Ascending aorta (tissue), 2 donors: ENCODE data around the gene CCDC78. TPM values are rescaled to one million over a fixed set of nuclear protein-coding genes. Genes with fewer than 3 reads are reported as not detected.
"Not testable (repeated sequence)": the region's sequence is repeated elsewhere in the genome, so short reads cannot be mapped to it uniquely, and the experiment has no call there.

Experiments used
- DNase-seq, 2 donors: peaks; one replicate each; pipeline ENCODE4 v3.0.0-alpha.2; 2019; ENCODE audit warnings: low spot score in 2 of 2
- H3K27ac ChIP-seq, 2 donors: fragments of 200-600 bp; sonication (generic); one replicate each; pipeline ENCODE4 v1.5.1; 2016 to 2017; ENCODE audit warnings: mild to moderate bottlenecking in 1 of 2
- H3K27me3 ChIP-seq: fragments of 200-600 bp; sonication (generic); one replicate; pipeline ENCODE4 v1.5.1; 2017
- H3K36me3 ChIP-seq, 2 donors: fragments of 200-600 bp; sonication (generic); one replicate each; pipeline ENCODE4 v1.5.1; 2016
- H3K4me1 ChIP-seq, 2 donors: fragments of 200-600 bp; sonication (generic); one replicate each; pipeline ENCODE4 v1.5.1; 2016 to 2017; ENCODE audit warnings: mild to moderate bottlenecking in 1 of 2
- H3K4me3 ChIP-seq, 2 donors: fragments of 200-600 bp; sonication (generic); one replicate each; pipeline ENCODE4 v1.5.1; 2016 to 2017; ENCODE audit warnings: mild to moderate bottlenecking in 1 of 2
- H3K9me3 ChIP-seq, 2 donors: fragments of 200-600 bp; sonication (generic); one replicate each; pipeline ENCODE4 v1.5.1; 2016
- CTCF ChIP-seq, 3 experiments: fragments of 200-600 bp in 2 of 3; fragments of 450-650 bp in 1 of 3; sonication (generic) in 2 of 3; IDR thresholded peaks; one replicate each; pipeline ENCODE4 v1.5.1; 2016 to 2019; ENCODE audit warnings: antibody characterized with exemption in 3 of 3, mild to moderate bottlenecking in 1 of 3, moderate library complexity in 1 of 3
- intact Hi-C: fragments of 100-400 bp; cut with DNase I; formaldehyde crosslinking; loops from one replicate; pipeline ENCODE4 v1.15.1; 2023
- total RNA-seq: library from RNA; depleted of rRNA; stranded (reverse); fragments of >200 nt; gene quantifications from one replicate; pipeline ENCODE4 v1.1.0, GENCODE V29; 2016

CCDC78 gene
- total RNA-seq, 1 donor from 2014 or later: 8.2 TPM

GRCh38 chr16:749010-749409 lies 22.8 kb upstream of the CCDC78 start:
- intact Hi-C loops: no loop called here
- TF ChIP-seq CTCF (IDR thresholded peaks at IDR 0.05): no peak

GRCh38 chr16:747978-748746 lies 21.9 kb upstream of the CCDC78 start:
- TF ChIP-seq CTCF (IDR thresholded peaks at IDR 0.05): no peak
- Histone ChIP-seq H3K27me3 (no peaks in the 10 kb centered on the region), H3K36me3 (no peaks in the 10 kb centered on the region), H3K9me3 (no peaks in the 10 kb centered on the region), H3K27ac (no peak overlapping the region), H3K4me3 (no peak overlapping the region), H3K4me1 (no peaks in the 10 kb centered on the region)
- intact Hi-C loops: no loop called here
- DNase-seq: no peak

More at GRCh38 chr16:749010-749409, 22.8 kb upstream of the CCDC78 start:
- H3K36me3 ChIP-seq: no peaks in the 10 kb centered on the region
- no peak overlapping the region for H3K27ac ChIP-seq
- no peaks in the 10 kb centered on the region for H3K9me3 ChIP-seq
- H3K4me1 ChIP-seq: no peaks in the 10 kb centered on the region
- no peak for DNase-seq
- no peaks in the 10 kb centered on the region for H3K27me3 ChIP-seq
- H3K4me3 ChIP-seq: no peak overlapping the region

GRCh38 chr16:746637-747036 lies 20.4 kb upstream of the CCDC78 start:
- H3K4me3 ChIP-seq: no peak overlapping the region
- H3K27ac ChIP-seq: no peak overlapping the region
- no peak for DNase-seq
- no peak for TF ChIP-seq CTCF (IDR thresholded peaks at IDR 0.05)
- intact Hi-C loops: no loop called here
- H3K9me3 ChIP-seq: no peaks in the 10 kb centered on the region
- no peaks in the 10 kb centered on the region for H3K27me3 ChIP-seq
- no peaks in the 10 kb centered on the region for H3K36me3 ChIP-seq
- no peaks in the 10 kb centered on the region for H3K4me1 ChIP-seq

- Histone ChIP-seq H3K4me1 (peaks cover 0 to 3% of the 10 kb centered on the region in 2 donors), H3K36me3 (no peaks in the 10 kb centered on the region), H3K27ac (no peak overlapping the region), H3K27me3 (no peaks in the 10 kb centered on the region), H3K4me3 (no peak overlapping the region), H3K9me3 (no peaks in the 10 kb centered on the region)
- intact Hi-C loops: no loop called here
- no peak for TF ChIP-seq CTCF (IDR thresholded peaks at IDR 0.05)
- no peak for DNase-seq
Observed at GRCh38 chr16:745739-746138, 19.5 kb upstream of the CCDC78 start.

GRCh38 chr16:743794-744500 lies 17.7 kb upstream of the CCDC78 start:
- intact Hi-C loops: no loop called here
- H3K9me3 ChIP-seq: no peaks in the 10 kb centered on the region
- H3K4me1 ChIP-seq: peaks cover 4 to 17% of the 10 kb centered on the region in 2 donors
- DNase-seq: no peak
- TF ChIP-seq CTCF (IDR thresholded peaks at IDR 0.05): no peak
- H3K27ac ChIP-seq: no peak overlapping the region
- no peak overlapping the region for H3K4me3 ChIP-seq
- no peaks in the 10 kb centered on the region for H3K27me3 ChIP-seq
- no peaks in the 10 kb centered on the region for H3K36me3 ChIP-seq

GRCh38 chr16:742894-743293 lies 16.7 kb upstream of the CCDC78 start:
- peaks cover 4 to 17% of the 10 kb centered on the region in 2 donors for H3K4me1 ChIP-seq
- H3K4me3 ChIP-seq, H3K27ac ChIP-seq, intact Hi-C loops, H3K36me3 ChIP-seq, DNase-seq, H3K9me3 ChIP-seq, H3K27me3 ChIP-seq: not testable (repeated sequence)
